ENCODE results near the gene CFAP69.
A peak's percentile ranks its signal among the peaks of the same experiment; 100 is the strongest.

- TF ChIP-seq, protein P1, sequence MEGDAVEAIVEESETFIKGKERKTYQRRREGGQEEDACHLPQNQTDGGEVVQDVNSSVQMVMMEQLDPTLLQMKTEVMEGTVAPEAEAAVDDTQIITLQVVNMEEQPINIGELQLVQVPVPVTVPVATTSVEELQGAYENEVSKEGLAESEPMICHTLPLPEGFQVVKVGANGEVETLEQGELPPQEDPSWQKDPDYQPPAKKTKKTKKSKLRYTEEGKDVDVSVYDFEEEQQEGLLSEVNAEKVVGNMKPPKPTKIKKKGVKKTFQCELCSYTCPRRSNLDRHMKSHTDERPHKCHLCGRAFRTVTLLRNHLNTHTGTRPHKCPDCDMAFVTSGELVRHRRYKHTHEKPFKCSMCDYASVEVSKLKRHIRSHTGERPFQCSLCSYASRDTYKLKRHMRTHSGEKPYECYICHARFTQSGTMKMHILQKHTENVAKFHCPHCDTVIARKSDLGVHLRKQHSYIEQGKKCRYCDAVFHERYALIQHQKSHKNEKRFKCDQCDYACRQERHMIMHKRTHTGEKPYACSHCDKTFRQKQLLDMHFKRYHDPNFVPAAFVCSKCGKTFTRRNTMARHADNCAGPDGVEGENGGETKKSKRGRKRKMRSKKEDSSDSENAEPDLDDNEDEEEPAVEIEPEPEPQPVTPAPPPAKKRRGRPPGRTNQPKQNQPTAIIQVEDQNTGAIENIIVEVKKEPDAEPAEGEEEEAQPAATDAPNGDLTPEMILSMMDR (conservative IDR thresholded peaks at IDR 0.05), result peak; percentile 65
- TF ChIP-seq EZH2 (IDR thresholded peaks at IDR 0.05; ENCODE audit: low read depth), result no peak
These were observed 33.4 kb upstream of the CFAP69 start, which contains the start of gene STEAP2 for GRCh38 chr7:90211391-90212148.

Data from PC-9 (cell line).